HG03025 (cell line): ENCODE results near the gene RABGEF1.
"Not testable (repeated sequence)": the region's sequence is repeated elsewhere in the genome, so short reads cannot be mapped to it uniquely, and the experiment has no call there.

Source experiments
- ATAC-seq: cut with Tn5 transposase; IDR thresholded peaks from one replicate; pipeline ENCODE4 v1.9.1; 2021; ENCODE audit warnings: mild to moderate bottlenecking, moderate library complexity; ENCODE audit not compliant: unreplicated experiment, low FRiP score

The RABGEF1 gene

DNA sequence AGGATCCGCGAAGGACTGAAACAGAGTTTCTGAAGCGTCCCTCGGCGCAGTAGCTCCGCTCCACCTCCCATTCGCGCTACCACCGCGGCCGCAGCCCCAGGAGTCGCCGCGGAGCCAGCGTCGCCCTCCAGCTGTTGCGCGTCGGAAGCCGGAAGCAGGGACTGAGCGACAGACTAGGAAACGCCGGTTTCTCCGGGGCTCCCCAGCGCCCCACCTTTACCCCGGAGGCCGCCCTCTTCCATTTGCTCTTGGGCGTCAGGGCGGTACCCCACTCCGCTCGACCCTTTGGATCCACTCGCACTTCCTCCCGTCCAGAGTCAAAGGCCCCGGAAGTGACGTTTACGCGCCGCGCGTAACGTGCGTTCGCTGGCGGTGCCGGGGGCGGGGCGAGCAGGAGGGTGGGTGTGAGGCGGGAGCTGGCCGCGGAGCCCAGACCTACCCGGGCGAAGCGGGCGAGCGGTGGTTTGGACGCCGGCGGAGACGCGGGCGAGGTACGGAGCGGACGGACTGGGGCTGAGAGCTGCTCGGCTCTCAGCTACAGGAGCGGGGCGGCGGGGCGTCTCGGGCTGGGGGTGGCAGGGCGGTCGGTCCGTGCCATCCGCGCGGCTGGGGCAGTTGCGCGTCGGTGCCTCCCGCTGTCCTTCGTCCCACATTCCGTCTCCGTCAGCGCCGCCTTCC is at the start of gene RABGEF1:
TSS of gene RABGEF1 (plus strand) at position 432 of the 678 bp plus-strand sequence. CDS start 31,167 bp downstream, outside the sequence.
- peak; percentile 83 for ATAC-seq

DNA sequence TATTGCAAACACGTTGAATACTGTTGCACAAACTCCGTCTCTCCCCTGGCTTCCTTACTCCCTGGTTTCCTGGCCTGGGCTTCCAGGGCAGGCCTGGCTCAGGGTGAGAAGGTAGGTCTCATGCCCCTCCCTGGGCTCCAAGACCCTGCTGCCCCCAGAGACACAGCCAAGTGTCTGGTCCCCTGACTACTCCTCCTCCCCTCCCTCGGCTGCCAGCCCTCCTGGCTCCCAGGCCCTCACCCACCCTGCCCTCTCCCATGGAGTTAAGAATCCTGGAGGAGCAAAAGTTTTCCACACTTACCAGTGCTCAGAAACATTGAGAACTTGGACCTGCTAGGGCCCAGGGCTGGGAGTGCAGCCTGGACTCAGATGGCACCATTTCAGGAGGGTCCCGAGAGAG is 47.2 kb upstream of the RABGEF1 start:
- ATAC-seq, result no peak

DNA sequence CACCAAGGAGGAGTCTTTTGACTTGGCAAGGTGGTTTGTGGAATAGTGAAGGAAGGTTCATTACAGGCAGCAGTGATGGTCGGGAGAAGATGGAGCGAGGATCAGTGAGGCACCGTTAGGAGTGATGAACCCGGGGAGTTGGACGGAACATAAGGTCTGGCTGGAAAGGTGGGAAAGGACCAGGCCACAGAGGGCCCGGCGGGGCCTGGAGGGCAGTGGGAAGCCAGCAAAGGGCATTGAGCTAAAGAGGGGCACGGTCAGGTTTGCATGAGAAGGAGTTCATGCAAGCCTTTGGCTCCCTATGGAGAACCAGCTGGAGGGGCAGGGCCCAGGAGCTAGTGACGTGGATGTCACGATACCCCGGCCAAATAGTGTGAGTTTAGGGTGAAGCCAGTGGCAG is 46.2 kb upstream of the RABGEF1 start:
- ATAC-seq, result no peak

- not testable (repeated sequence) for ATAC-seq
These were observed 45.1 kb upstream of the RABGEF1 start for GRCh38 chr7:66695417-66695816.

DNA sequence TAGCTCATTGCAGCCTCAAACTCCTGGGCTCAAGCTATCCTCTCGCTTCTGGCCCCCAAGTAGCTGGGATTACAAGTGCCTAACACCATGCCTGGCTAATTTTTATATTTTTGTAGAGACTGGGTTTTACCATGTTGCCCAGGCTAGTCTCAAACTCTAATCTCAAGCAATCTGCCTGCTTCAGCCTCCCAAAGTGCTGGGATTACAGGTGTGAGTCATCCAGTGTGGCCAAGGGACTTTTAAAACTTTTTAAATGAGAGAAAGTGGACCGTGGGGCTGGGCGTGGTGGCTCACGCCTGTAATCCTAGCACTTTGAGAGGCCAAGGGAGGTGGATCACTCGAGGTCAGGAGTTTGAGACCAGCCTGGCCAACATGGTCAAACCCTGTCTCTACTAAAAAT is 44.4 kb upstream of the RABGEF1 start:
- not testable (repeated sequence) for ATAC-seq

DNA sequence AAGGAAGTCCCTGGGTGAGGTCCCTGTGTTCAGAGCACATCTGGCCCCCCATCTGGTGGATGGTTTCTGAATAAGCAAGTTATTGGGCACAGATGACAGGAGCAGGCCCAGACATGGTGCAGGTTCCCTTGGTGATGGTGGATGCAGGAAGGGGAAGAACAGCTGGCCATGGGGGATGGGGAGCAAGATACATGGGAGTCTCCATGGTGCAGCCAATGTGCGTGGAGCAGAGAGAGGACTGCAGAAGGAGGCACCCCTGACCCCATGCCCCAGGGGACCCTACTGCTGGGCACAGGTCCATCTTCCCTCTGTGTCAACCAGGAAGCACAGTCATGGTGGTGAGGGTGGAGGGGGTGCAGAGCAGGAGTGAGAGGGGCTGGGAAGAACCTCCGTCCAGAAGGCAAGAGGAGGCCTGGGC is 43.8 kb upstream of the RABGEF1 start:
- no peak for ATAC-seq

DNA sequence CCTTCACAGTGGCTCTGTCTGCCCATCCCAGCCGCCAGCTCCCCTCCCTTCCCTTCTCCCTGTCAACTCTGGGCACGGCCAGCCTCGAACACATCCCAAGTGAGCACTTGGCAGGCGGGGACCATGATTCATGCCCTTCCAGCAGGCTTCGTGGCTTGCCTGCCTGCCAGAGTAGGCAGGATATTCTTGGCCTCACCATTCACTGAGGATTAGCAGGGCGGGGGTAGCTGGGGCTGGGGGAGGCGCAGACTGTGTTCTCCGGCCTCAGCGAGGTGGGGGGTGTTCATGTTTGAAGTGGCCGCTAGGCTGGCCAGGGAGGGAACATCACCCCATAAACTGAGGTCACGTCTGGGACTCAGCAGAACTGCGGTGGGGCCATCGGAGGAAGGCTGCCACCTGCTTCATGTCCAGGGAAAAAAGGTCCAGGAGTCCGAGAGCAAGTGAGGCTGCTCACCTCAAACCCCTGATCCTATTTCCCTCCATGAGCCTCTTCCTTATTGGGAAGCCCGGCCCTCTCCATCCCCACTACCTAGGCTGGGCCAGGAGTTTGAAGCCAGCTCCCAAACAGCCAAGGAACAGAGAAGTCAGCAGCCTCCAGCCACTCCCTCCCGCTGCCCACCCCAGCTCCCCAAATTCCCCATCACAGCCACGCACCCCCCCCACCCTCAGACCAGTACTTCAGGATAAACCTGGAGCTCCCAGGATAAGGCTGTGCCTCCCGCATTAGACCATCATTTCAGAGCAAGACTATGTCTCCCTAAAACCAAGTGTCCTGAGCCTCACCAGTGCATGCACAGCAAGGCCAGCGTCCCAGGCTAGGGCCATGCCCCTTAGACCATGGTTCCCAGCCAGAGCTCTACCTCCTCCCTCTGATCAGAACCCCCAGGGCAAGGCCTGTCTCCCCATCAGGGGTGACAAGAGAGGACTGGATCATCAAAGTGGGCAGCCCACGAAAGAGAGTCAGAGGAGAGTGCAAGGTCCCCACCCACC is 42.8 kb upstream of the RABGEF1 start:
- ATAC-seq, result no peak

DNA sequence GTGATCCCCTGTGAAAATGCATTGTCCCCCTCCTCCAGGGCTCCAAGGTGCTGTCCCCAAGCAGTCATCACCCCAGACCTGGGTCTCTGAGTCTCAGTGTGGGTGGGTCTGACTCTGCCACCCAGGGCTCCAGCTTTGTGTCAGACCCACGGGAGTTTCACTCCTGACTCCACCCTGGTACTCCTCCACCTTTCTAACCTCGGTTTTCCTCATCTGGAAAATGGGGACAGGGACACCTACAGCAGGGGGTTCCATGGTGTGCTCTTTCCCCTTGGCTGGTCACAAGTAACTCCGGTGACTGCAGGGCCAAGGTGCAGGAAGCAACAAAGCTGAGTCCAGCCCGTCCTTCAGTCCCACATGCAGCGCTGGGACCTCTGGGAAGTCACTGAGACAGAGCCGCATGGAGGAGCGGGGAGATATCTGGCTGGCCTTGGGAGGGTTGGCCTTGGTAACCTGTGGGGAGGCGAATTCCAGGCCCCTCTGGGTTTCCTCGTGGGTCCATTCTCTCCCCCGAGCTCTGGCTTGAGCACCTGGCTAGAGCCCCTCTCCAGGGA is 41.8 kb upstream of the RABGEF1 start:
- ATAC-seq, result no peak

DNA sequence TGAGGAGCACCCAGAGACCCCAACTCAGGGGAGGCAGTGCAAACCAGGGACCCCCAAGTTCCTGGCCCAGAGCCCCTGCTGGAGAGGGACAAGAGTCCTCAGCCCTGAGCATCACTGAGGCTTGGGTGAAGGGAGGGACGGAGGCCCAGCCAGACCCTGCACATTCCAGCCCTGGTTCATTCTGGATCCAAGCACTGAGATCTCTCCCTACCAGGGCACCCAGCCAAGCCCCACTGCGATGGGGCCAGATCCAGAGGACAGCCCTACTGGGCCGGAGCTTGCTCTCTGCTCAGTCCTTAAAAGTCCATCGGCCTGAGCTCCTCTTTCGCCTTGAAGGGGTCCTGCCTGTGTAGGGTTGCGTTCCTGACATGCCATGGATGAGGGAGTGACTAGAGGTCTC is 40.5 kb upstream of the RABGEF1 start:
- no peak for ATAC-seq

GRCh38 chr7:66700633-66701131 is 39.9 kb upstream of the RABGEF1 start:
- ATAC-seq, result no peak

- ATAC-seq, result no peak
These were observed 32.7 kb upstream of the RABGEF1 start for GRCh38 chr7:66707825-66708224.

DNA sequence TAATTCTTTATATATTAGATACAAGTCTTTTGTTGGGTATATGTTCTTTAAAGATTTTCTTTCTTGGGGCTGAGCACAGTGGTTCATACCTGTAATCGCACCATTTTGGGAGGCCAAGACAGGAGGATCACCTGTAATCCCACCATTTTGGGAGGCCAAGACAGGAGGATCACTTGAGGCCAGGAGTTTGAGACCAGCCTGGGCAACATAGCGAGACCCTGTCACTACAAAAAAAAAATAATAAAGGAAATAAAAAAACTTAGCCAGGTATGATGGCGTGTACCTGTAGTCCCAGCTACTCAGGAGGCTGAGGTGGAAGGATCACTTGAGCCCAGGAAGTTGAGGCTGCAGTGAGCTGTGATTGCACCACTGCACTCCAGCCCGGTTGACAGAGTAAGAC is 29.8 kb upstream of the RABGEF1 start:
- not testable (repeated sequence) for ATAC-seq

- ATAC-seq, result no peak
These were observed 26.8 kb upstream of the RABGEF1 start for GRCh38 chr7:66713687-66714086.

GRCh38 chr7:66716634-66717033 is 23.9 kb upstream of the RABGEF1 start:
- ATAC-seq, result not testable (repeated sequence)

DNA sequence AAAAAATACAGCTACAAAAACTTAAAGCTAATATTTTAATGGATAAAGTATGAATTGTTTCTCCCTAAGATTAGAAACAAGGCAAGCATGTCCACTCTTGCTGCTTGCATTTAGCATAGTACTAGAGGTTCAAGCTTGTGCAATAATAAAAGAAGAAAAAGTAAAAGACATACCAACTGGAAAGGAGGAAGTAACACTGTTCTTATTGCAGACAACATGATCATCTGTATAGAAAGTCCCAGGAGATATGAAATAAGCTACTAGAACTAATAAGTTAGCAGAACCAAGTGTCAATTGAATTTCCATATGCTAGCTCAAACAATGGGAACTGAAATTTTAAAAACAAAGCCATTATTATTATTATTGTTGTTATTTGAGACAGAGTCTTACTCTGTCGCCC is 20.0 kb upstream of the RABGEF1 start:
- ATAC-seq, result no peak

DNA sequence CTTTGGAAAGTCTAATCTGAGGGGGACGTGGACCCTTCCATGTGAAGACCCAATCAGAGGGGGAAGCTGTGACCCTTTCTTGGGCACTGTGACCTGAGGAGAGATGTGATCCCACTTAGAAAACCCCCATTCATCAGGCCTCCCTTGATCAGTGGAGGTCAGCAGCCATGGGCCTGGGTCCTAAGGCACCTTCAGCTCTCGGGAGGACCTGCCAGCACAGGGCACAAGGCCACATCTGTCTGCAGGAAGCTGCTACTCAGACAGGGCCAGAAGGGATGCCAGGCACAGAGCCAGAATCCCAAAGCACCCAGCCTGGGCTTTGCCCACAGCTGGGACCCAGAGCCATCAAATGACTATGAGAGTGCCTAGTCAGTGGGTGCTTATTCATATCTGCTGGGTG is 14.7 kb upstream of the RABGEF1 start:
- no peak for ATAC-seq

- no peak for ATAC-seq
These were observed 13.5 kb upstream of the RABGEF1 start for GRCh38 chr7:66727058-66727457.

DNA sequence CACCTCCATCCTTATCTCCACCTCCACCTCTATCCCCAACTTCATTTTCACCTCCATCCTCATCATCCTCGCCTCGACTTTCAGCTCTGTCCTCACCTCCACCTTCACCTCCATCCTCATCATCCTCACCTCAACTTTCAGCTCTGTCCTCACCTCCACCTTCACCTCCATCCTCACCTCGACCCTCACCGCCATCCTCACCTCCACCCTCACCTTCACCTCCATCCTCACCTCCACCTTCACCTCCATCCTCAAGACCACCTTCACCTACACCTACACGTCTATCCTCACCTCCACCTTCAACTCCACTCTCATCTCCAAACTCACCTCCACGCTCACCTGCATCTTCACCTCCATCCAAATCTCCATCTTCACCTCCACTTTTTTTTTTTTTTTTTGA is 12.0 kb upstream of the RABGEF1 start:
- no peak for ATAC-seq

GRCh38 chr7:66729274-66729673 is 11.3 kb upstream of the RABGEF1 start:
- no peak for ATAC-seq

DNA sequence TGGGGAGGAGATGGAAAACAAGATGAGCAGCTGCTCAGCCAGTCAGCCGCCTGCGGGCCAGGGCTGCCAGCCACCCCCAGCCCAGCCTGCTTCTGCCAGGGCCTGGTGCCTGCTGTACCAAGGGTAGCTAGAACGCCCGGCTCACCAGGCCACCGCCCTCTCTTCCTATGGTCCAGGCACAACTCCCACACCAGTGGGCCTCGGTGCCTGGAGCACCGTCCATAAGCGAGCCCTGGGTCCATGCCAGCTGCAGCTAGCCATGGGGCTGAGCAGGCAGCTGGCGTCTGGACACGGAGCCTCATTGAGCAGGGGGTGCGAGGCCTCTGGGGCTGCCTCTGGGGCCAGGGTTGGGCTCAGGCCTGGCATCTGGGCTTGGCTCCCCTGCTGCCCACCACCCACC is 8.5 kb upstream of the RABGEF1 start:
- no peak for ATAC-seq

- peak; percentile 70 for ATAC-seq
These were observed 8.1 kb upstream of the RABGEF1 start for GRCh38 chr7:66732439-66732838.
